Neural cell (in vitro differentiated cells): ENCODE measurements around the gene AGBL5.

Experiments
- RAD21 ChIP-seq: fragments of 450-650 bp; conservative IDR thresholded peaks from 2 replicates; pipeline ENCODE4 v1.6.1; 2014; ENCODE audit warnings: antibody characterized with exemption, mild to moderate bottlenecking, moderate library complexity
- TF ChIP-seq, protein P1 (sequence below): fragments of 450-650 bp; IDR thresholded peaks from 2 replicates; pipeline ENCODE4 v1.5.1; 2014; ENCODE audit warnings: antibody characterized with exemption, mild to moderate bottlenecking, moderate library complexity; ENCODE audit not compliant: poor library complexity, severe bottlenecking

- no peak for TF ChIP-seq RAD21
- TF ChIP-seq, protein P1, sequence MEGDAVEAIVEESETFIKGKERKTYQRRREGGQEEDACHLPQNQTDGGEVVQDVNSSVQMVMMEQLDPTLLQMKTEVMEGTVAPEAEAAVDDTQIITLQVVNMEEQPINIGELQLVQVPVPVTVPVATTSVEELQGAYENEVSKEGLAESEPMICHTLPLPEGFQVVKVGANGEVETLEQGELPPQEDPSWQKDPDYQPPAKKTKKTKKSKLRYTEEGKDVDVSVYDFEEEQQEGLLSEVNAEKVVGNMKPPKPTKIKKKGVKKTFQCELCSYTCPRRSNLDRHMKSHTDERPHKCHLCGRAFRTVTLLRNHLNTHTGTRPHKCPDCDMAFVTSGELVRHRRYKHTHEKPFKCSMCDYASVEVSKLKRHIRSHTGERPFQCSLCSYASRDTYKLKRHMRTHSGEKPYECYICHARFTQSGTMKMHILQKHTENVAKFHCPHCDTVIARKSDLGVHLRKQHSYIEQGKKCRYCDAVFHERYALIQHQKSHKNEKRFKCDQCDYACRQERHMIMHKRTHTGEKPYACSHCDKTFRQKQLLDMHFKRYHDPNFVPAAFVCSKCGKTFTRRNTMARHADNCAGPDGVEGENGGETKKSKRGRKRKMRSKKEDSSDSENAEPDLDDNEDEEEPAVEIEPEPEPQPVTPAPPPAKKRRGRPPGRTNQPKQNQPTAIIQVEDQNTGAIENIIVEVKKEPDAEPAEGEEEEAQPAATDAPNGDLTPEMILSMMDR: no peak
Measured at GRCh38 chr2:27069436-27069835, 18.0 kb downstream of the AGBL5 start.
